ENCODE results near the gene LCAT.

The LCAT gene

GRCh38 chr16:67893743-67894399 lies 50.0 kb downstream of the LCAT start:
- peak overlapping the region; percentile 96 for H3K4me3 ChIP-seq (replicated peaks; ENCODE audit: low read depth, low read length)
- no peaks in the 10 kb centered on the region for H3K27me3 ChIP-seq (replicated peaks; ENCODE audit: control insufficient read depth, insufficient read depth, low read length)
- DNase-seq (ENCODE audit: extremely low read depth, insufficient read length): no peak
- no peaks in the 10 kb centered on the region for H3K36me3 ChIP-seq (ENCODE audit: control insufficient read depth, insufficient read depth, low read length)
- TF ChIP-seq CTCF (IDR thresholded peaks at IDR 0.05; ENCODE audit: insufficient read depth, low read length, poor library complexity, severe bottlenecking): no peak

GRCh38 chr16:67892899-67893742 lies 50.8 kb downstream of the LCAT start, which contains the start of gene PSKH1:
Gene PSKH1, plus strand, starts transcription at chr16:67893254. Its CDS starts 15,496 bp downstream, at chr16:67908750.
- H3K27me3 ChIP-seq (replicated peaks; ENCODE audit: control insufficient read depth, insufficient read depth, low read length): no peaks in the 10 kb centered on the region
- TF ChIP-seq CTCF (IDR thresholded peaks at IDR 0.05; ENCODE audit: insufficient read depth, low read length, poor library complexity, severe bottlenecking): no peak
- peak within 1 kb of the TSS; percentile 96 for H3K4me3 ChIP-seq (replicated peaks; ENCODE audit: low read depth, low read length)
- no peaks in the 10 kb centered on the region for H3K36me3 ChIP-seq (ENCODE audit: control insufficient read depth, insufficient read depth, low read length)
- DNase-seq (ENCODE audit: extremely low read depth, insufficient read length): peak; percentile 92

DNA sequence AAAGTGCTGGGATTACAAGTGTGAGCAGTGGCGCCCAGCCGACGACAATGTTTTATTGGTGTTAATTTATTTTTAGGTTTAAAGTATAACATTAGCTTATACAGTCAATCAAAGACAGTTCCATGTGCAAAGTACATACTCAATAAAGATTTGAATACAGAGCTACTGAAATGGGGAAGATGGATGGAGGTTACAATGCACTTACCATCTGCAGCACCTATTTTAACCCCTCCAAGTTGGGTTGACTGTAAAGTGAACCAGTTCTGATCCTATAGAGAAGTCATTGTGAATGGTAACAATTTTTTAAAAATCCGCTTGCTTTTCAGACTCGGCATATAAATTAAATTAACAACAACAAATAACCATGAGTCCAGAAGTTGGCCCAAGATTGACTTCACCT lies 51.5 kb downstream of the LCAT start:
- Histone ChIP-seq H3K4me3 (replicated peaks; ENCODE audit: low read depth, low read length) (peak overlapping the region; percentile 65), H3K27me3 (replicated peaks; ENCODE audit: control insufficient read depth, insufficient read depth, low read length) (no peaks in the 10 kb centered on the region), H3K36me3 (ENCODE audit: control insufficient read depth, insufficient read depth, low read length) (no peaks in the 10 kb centered on the region)
- TF ChIP-seq CTCF (IDR thresholded peaks at IDR 0.05; ENCODE audit: insufficient read depth, low read length, poor library complexity, severe bottlenecking): no peak
- DNase-seq (ENCODE audit: extremely low read depth, insufficient read length): no peak

All from GM06990 (cell line).